ENCODE data around the gene YARS2.
A peak's percentile ranks its signal among the peaks of the same experiment; 100 is the strongest.

YARS2 gene

GRCh38 chr12:32755654-32756475, at the start of gene YARS2:
YARS2 (minus strand) TSS chr12:32755897; CDS start chr12:32755874, 23 bp downstream.
- peak; percentile 99 for DNase-seq

DNA sequence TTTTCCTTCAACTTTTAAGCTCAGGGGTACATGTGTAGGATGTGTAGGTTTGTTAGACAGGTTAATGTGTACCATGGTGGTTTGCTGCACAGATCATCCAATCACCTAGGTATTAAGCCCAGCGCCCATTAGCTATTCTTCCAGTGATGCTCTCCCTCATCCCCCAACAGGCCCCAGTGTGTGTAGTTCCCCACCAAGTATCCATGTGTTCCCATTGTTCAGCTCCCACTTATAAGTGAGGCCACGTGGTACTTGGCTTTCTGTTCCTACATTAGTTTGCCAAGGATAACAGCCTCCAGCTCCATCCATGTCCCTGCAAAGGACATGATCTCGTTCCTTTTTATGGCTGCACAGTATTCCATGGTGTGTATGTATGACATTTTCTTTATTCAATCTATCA, 48.6 kb upstream of the YARS2 start:
- no peak for DNase-seq

- DNase-seq: no peak
These were observed 45.7 kb upstream of the YARS2 start for GRCh38 chr12:32801269-32801980.

DNA sequence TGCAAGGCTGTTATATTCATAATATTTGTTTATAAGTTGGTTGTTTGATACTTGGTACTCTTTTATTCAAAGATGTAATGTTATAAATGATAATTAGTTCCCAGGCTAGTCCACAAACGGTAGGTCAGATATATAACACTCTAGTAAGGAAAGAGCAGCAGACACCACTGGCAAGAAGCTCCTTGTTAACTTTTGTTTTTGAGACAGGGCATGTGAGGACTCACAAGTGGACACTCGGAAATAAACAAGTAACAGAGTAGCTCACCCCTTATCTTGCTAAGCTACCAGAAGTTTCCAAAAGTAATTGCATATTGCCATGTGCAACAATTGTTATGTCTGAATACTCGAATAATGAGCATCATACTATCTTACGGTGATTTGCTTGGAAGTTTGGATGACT, 38.6 kb upstream of the YARS2 start:
- DNase-seq: no peak

- no peak for DNase-seq
These were observed 34.2 kb upstream of the YARS2 start for GRCh38 chr12:32789916-32790315.

DNA sequence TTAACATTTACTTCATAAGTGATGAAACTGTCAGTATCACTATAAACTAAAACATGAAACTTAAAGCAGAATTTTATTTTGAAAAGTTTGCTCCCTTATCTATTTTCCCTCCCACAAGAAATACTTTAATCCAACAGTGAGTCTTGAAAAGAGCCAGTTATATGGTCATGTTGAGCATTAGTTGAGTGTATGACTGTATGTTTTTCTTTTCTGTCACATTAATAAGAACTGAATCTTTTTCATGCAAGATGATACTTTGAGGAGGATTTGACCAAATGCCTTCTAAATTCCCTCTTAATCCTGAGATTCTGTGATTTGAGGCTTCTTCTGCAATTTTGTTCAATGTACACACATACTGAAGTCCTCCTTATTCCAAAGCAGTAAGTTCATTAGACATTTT, 33.7 kb upstream of the YARS2 start:
- no peak for DNase-seq

- no peak for DNase-seq
These were observed 32.7 kb upstream of the YARS2 start for GRCh38 chr12:32788405-32788804.

DNA sequence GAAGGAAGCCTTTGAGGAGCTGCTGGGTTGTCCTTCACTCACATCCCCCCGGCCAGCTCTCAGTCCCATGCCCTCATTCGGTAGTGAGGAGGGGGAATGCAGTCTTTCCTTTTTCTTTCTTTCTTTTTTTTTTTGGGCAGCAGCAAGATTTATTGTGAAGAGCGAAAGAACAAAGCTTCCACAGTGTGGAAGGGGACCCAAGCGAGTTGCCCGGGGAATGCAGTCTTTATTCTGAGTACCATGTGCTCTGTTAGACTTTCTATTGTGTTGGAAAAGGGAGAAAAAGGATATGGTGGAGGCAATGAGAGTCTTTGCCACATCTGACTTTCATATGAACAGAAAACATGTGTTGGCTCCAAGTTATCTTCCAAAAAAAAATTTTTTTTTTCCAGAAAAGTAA, 29.9 kb upstream of the YARS2 start:
- DNase-seq: no peak

GRCh38 chr12:32783029-32783428, 27.3 kb upstream of the YARS2 start:
- DNase-seq: no peak

- DNase-seq: no peak
These were observed 24.4 kb upstream of the YARS2 start for GRCh38 chr12:32780071-32780470.

- DNase-seq: no peak
These were observed 22.0 kb upstream of the YARS2 start for GRCh38 chr12:32777691-32778175.

DNA sequence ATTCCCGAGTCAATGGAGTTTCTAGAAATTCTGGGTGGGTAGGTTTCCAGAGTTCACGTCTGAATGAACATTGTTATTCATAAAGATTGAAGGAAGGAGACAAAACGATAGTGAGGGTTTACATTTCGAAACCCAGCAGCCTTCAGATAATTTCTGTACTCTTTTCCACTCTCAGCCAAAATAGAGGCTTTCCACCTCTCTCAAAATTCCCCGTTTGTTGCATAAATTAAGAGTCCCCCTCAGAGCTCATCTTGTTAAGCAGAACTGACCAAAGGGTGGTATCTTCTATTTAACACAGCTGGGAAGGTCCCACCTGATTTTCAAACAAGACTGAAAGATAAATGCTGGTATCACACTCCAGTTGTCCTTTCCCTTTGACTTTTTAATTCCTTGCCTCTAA, 21.5 kb upstream of the YARS2 start:
- DNase-seq: no peak

GRCh38 chr12:32776258-32776657, 20.6 kb upstream of the YARS2 start:
- no peak for DNase-seq

- no peak for DNase-seq
These were observed 18.0 kb upstream of the YARS2 start for GRCh38 chr12:32773691-32774090.

DNA sequence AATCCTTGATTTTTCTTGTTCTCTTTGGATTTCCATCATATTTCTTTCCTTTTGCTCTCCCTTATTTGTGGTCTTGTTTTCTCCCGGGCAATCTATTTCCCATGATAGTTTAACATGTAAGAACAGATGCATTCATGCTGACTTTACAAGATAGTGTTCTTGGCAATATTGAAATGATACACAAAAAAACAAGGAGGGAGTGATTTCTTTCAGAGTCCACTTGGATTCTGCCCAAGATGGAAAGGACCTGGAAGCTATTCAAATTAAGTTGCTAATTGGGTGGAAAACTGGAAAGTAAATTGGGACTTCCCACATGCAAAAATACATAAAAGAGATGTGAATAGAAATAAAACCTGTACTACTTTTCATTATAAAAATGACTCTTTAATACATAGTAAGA, 14.4 kb upstream of the YARS2 start:
- no peak for DNase-seq

- DNase-seq: no peak
These were observed 12.8 kb upstream of the YARS2 start for GRCh38 chr12:32768518-32768917.

GRCh38 chr12:32765906-32766305, 10.2 kb upstream of the YARS2 start:
- DNase-seq: no peak

DNA sequence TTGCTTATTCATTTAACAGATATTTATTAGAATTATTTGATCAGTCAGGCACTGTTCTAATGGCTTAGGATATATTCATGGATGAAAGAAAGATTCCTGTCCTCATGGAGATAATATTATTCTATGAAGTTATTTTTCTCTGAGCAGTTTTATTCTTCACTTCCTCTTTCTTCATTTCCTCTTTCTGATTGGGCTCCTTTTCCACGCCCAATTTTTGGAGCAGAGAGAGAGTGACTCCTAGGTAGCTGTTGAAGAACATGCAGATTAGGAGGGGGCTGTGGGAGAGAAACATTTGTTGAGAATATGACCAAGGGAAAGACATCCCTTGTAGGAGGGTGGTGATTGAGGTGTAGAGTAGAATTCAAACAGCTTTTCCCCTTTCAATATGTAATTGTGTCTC, 6.0 kb upstream of the YARS2 start:
- DNase-seq: no peak

GRCh38 chr12:32757157-32757556, 1.5 kb upstream of the YARS2 start:
- DNase-seq: no peak

- DNase-seq: no peak
These were observed 874 bp upstream of the YARS2 start for GRCh38 chr12:32756476-32757066.

GRCh38 chr12:32755051-32755653, 545 bp downstream of the YARS2 start:
- peak; percentile 89 for DNase-seq

DNA sequence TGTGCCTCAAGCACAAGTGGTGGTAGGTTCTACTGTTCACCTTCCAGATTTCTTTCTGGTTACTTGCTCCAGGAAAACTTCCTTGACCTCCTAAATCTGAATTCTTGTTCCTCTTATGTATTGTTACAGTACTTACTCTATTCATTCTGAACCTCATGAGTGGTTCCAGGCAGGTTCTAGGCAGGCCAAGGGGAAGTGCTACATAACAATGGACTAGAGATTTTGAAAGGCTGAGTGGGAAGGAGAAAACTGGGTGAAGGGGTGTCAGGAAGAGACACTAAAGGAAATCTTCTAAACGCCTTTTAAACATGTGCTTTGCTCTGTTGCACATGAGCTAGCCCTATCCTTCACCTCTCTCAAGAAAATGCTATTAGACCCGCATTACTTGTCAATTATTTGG, 1.6 kb downstream of the YARS2 start:
- DNase-seq: no peak

GRCh38 chr12:32753605-32754004, 2.1 kb downstream of the YARS2 start:
- DNase-seq: no peak

Measured in eye (tissue), 1 donor.